Liver (tissue), 9 donors: Measurements from ENCODE around the gene LRIG1. TPM values are rescaled to one million over a fixed set of nuclear protein-coding genes. Genes with fewer than 3 reads are reported as not detected.
A peak's percentile ranks its signal among the peaks of the same experiment; 100 is the strongest.

ENCODE experiments used
- DNase-seq: peaks from one replicate; pipeline ENCODE4 v3.0.0-alpha.2; 2017; ENCODE audit warnings: low spot score
- H3K27ac ChIP-seq, 2 donors: one replicate each; pipeline ENCODE4 v1.7.0; 2013; ENCODE audit warnings: inconsistent platforms in 2 of 2, low read length in 2 of 2, control low read depth in 1 of 2, low read depth in 1 of 2, mild to moderate bottlenecking in 1 of 2
- H3K27me3 ChIP-seq, 4 donors: one replicate each; pipeline versions ENCODE4 v1.6.1 to v1.7.0; 2013; ENCODE audit warnings: low read length in 3 of 4, inconsistent platforms in 1 of 4, mild to moderate bottlenecking in 1 of 4, moderate library complexity in 1 of 4; ENCODE audit not compliant: control insufficient read depth in 4 of 4, insufficient read depth in 4 of 4
- H3K36me3 ChIP-seq, 4 donors: one replicate each; pipeline versions ENCODE4 v1.6.1 to v1.7.0; 2013; ENCODE audit warnings: low read length in 3 of 4, mild to moderate bottlenecking in 3 of 4, low read depth in 1 of 4, moderate library complexity in 1 of 4; ENCODE audit not compliant: control insufficient read depth in 4 of 4, insufficient read depth in 3 of 4
- H3K4me1 ChIP-seq, 4 donors: one replicate each; pipeline versions ENCODE4 v1.6.1 to v1.7.0; 2013; ENCODE audit warnings: low read length in 3 of 4, mild to moderate bottlenecking in 3 of 4, moderate library complexity in 1 of 4; ENCODE audit not compliant: control insufficient read depth in 4 of 4, insufficient read depth in 4 of 4
- H3K4me3 ChIP-seq, 3 donors: one replicate each; pipeline versions ENCODE4 v1.6.1 to v1.7.0; 2013; ENCODE audit warnings: low read length in 3 of 3, control low read depth in 1 of 3, low read depth in 1 of 3, mild to moderate bottlenecking in 1 of 3
- H3K9ac ChIP-seq, 2 donors: one replicate each; pipeline ENCODE4 v1.7.0; 2013; ENCODE audit warnings: low read length in 2 of 2, mild to moderate bottlenecking in 2 of 2, moderate library complexity in 2 of 2, control low read depth in 1 of 2, low read depth in 1 of 2
- H3K9me3 ChIP-seq, 4 donors: one replicate each; pipeline versions ENCODE4 v1.6.1 to v1.7.0; 2013; ENCODE audit warnings: low read length in 3 of 4; ENCODE audit not compliant: control insufficient read depth in 4 of 4
- ATF3 ChIP-seq: IDR thresholded peaks from 2 replicates; pipeline ENCODE4 v1.6.1; 2016; ENCODE audit warnings: antibody characterized with exemption
- CTCF ChIP-seq: fragments of 150-350 bp; IDR thresholded peaks from 2 replicates; pipeline ENCODE4 v1.5.1; 2017; ENCODE audit warnings: improper control_type of control experiment, low read depth, low read length; ENCODE audit not compliant: missing input control
- EGR1 ChIP-seq, 2 donors: IDR thresholded peaks; 2 replicates each; pipeline ENCODE4 v1.6.1; 2016 to 2018; ENCODE audit warnings: antibody characterized with exemption in 2 of 2, low read depth in 2 of 2
- FOXA1 ChIP-seq: IDR thresholded peaks from 2 replicates; pipeline ENCODE4 v1.6.1; 2016; ENCODE audit warnings: antibody characterized with exemption
- FOXA2 ChIP-seq: IDR thresholded peaks from 2 replicates; pipeline ENCODE4 v1.6.1; 2016; ENCODE audit warnings: antibody characterized with exemption
- GABPA ChIP-seq, 2 donors: IDR thresholded peaks in 1 of 2; conservative IDR thresholded peaks in 1 of 2; 2 replicates each; pipeline ENCODE4 v1.6.1; 2016; ENCODE audit warnings: antibody characterized with exemption in 2 of 2, mild to moderate bottlenecking in 1 of 2, moderate library complexity in 1 of 2
- MAX ChIP-seq: IDR thresholded peaks from 2 replicates; pipeline ENCODE4 v1.6.1; 2016; ENCODE audit warnings: antibody characterized with exemption
- NR2F2 ChIP-seq: IDR thresholded peaks from 2 replicates; pipeline ENCODE4 v1.6.1; 2016; ENCODE audit warnings: antibody characterized with exemption
- RAD21 ChIP-seq, 2 donors: IDR thresholded peaks; 2 replicates each; pipeline ENCODE4 v1.6.1; 2016; ENCODE audit warnings: antibody characterized with exemption in 2 of 2, mild to moderate bottlenecking in 2 of 2
- REST ChIP-seq: IDR thresholded peaks from 2 replicates; pipeline ENCODE4 v1.6.1; 2016; ENCODE audit warnings: antibody characterized with exemption, mild to moderate bottlenecking
- RXRA ChIP-seq, 2 donors: IDR thresholded peaks; 2 replicates each; pipeline ENCODE4 v1.6.1; 2017 to 2018; ENCODE audit warnings: antibody characterized with exemption in 2 of 2, mild to moderate bottlenecking in 1 of 2
- SP1 ChIP-seq: IDR thresholded peaks from 2 replicates; pipeline ENCODE4 v1.6.1; 2018; ENCODE audit warnings: antibody characterized with exemption, mild to moderate bottlenecking
- TAF1 ChIP-seq: conservative IDR thresholded peaks from 2 replicates; pipeline ENCODE4 v1.6.1; 2016; ENCODE audit warnings: antibody characterized with exemption, mild to moderate bottlenecking
- YY1 ChIP-seq: IDR thresholded peaks from 2 replicates; pipeline ENCODE4 v1.6.1; 2016; ENCODE audit warnings: antibody characterized with exemption, mild to moderate bottlenecking
- WGBS: extraction: QIAGEN DNeasy Blood & Tissue Kit; methylation state at CpG from one replicate; pipeline ENCODE4 v1.1.7; 2013; 5-methylcytosine and 5-hydroxymethylcytosine counted together
- polyA plus RNA-seq, 2 donors: library from polyadenylated mRNA; stranded (reverse) in 1 of 2; unstranded in 1 of 2; fragments of 200-250 nt in 1 of 2; fragments of >200 nt in 1 of 2; fragmentation: Nextera tagmentation in 1 of 2; extraction: Ambion mirVana in 1 of 2; gene quantifications; one replicate each; pipeline versions ENCODE4 v1.2.1 to v1.2.3, GENCODE V29; 2013 to 2015
- total RNA-seq, 2 donors: library from RNA; depleted of rRNA; stranded (reverse); fragments of >200 nt; gene quantifications; one replicate each; pipeline ENCODE4 v1.2.3, GENCODE V29; 2014
- donor health status: healthy.
- donor health status: healthy.
- donor health status: healthy.
- donor health status: healthy.
- donor health status: healthy.

LRIG1 gene
- total and polyA plus RNA-seq, 4 donors, result 9.4 to 48.9 (median 12.9) TPM

- TF ChIP-seq MAX, result no peak
- TF ChIP-seq RAD21 (IDR thresholded peaks at IDR 0.05), result peak in 1 of 2 donors; percentile 18
- TF ChIP-seq CTCF, result peak; percentile 11
- TF ChIP-seq REST, result no peak
- peak; percentile 22 for DNase-seq
- no peak overlapping the region for H3K4me3 ChIP-seq
- no peak overlapping the region for H3K9ac ChIP-seq
- no peak overlapping the region for H3K27ac ChIP-seq
- H3K27me3 ChIP-seq, result no peaks in the 10 kb centered on the region
- WGBS, result 88% methylated on average over 5 of the region's 5 CpGs
- H3K4me1 ChIP-seq, result peaks cover 4 to 11% (median 8%) of the 10 kb centered on the region in 4 donors
- no peaks in the 10 kb centered on the region for H3K9me3 ChIP-seq
- peaks cover 3 to 53% (median 44%) of the 10 kb centered on the region in 4 donors for H3K36me3 ChIP-seq
Observed at GRCh38 chr3:66378256-66378655, 122.6 kb downstream of the LRIG1 start.

- no peak for TF ChIP-seq ATF3
- no peak for TF ChIP-seq SP1
- TF ChIP-seq TAF1, result no peak
- TF ChIP-seq FOXA2, result no peak
- 93% methylated on average over 5 of the region's 5 CpGs for WGBS
- peaks cover 4 to 11% (median 8%) of the 10 kb centered on the region in 4 donors for H3K4me1 ChIP-seq
- no peak overlapping the region for H3K9ac ChIP-seq
- H3K4me3 ChIP-seq, result no peak overlapping the region
- H3K9me3 ChIP-seq, result no peaks in the 10 kb centered on the region
- peaks cover 3 to 48% (median 40%) of the 10 kb centered on the region in 4 donors for H3K36me3 ChIP-seq
- H3K27ac ChIP-seq, result no peak overlapping the region
- H3K27me3 ChIP-seq, result no peaks in the 10 kb centered on the region
- no peak for DNase-seq
Observed at GRCh38 chr3:66377800-66378199, 123.0 kb downstream of the LRIG1 start.

GRCh38 chr3:66376568-66376967 lies 124.3 kb downstream of the LRIG1 start:
- Histone ChIP-seq H3K27ac (peak overlapping the region; percentile 11 to 15), H3K36me3 (peaks cover 3 to 36% (median 29%) of the 10 kb centered on the region in 4 donors), H3K4me1 (peaks cover 4 to 11% (median 8%) of the 10 kb centered on the region in 4 donors), H3K27me3 (no peaks in the 10 kb centered on the region), H3K4me3 (no peak overlapping the region), H3K9ac (no peak overlapping the region), H3K9me3 (no peaks in the 10 kb centered on the region)
- 25% methylated on average over 2 of the region's 2 CpGs for WGBS
- no peak for DNase-seq
- TF ChIP-seq CTCF, result no peak
- TF ChIP-seq TAF1, result no peak
- TF ChIP-seq RXRA (IDR thresholded peaks at IDR 0.05), result peak; percentile 70 to 80
- no peak for TF ChIP-seq FOXA2
- peak; percentile 85 for TF ChIP-seq YY1
- no peak for TF ChIP-seq GABPA (IDR thresholded peaks at IDR 0.05 in 1 of 2, conservative IDR thresholded peaks at IDR 0.05 in 1 of 2)
- no peak for TF ChIP-seq FOXA1
- no peak for TF ChIP-seq REST
- TF ChIP-seq EGR1 (IDR thresholded peaks at IDR 0.05; ENCODE audit: low read depth in 2 of 2), result no peak
- TF ChIP-seq RAD21 (IDR thresholded peaks at IDR 0.05), result peak; percentile 62 to 67
- peak; percentile 53 for TF ChIP-seq MAX
- peak; percentile 62 for TF ChIP-seq NR2F2
